ENCODE measurements around the gene SULT1A3. TPM values are rescaled to one million over a fixed set of nuclear protein-coding genes. Genes with fewer than 3 reads are reported as not detected.
"Not testable (repeated sequence)": the region's sequence is repeated elsewhere in the genome, so short reads cannot be mapped to it uniquely, and the experiment has no call there.

SULT1A3 gene
- total RNA-seq, 1 experiment from 2014 or later, result 18.5 TPM

GRCh38 chr16:30184891-30185682 is 14.0 kb upstream of the SULT1A3 start:
- no peaks in the 10 kb centered on the region for H3K9me3 ChIP-seq
- DNase-seq, result no peak
- H3K27me3 ChIP-seq, result no peaks in the 10 kb centered on the region
- H3K36me3 ChIP-seq, result peaks cover 5% of the 10 kb centered on the region
- no peak overlapping the region for H3K4me3 ChIP-seq

GRCh38 chr16:30185683-30186421 is 13.2 kb upstream of the SULT1A3 start:
- no peak overlapping the region for H3K4me3 ChIP-seq
- DNase-seq, result no peak
- no peaks in the 10 kb centered on the region for H3K9me3 ChIP-seq
- peaks cover 5% of the 10 kb centered on the region for H3K36me3 ChIP-seq
- H3K27me3 ChIP-seq, result no peaks in the 10 kb centered on the region

GRCh38 chr16:30186444-30186781 is 12.6 kb upstream of the SULT1A3 start:
- Histone ChIP-seq H3K27me3 (no peaks in the 10 kb centered on the region), H3K4me3 (no peak overlapping the region), H3K9me3 (no peaks in the 10 kb centered on the region), H3K36me3 (peaks cover 5% of the 10 kb centered on the region)
- DNase-seq, result no peak

DNA sequence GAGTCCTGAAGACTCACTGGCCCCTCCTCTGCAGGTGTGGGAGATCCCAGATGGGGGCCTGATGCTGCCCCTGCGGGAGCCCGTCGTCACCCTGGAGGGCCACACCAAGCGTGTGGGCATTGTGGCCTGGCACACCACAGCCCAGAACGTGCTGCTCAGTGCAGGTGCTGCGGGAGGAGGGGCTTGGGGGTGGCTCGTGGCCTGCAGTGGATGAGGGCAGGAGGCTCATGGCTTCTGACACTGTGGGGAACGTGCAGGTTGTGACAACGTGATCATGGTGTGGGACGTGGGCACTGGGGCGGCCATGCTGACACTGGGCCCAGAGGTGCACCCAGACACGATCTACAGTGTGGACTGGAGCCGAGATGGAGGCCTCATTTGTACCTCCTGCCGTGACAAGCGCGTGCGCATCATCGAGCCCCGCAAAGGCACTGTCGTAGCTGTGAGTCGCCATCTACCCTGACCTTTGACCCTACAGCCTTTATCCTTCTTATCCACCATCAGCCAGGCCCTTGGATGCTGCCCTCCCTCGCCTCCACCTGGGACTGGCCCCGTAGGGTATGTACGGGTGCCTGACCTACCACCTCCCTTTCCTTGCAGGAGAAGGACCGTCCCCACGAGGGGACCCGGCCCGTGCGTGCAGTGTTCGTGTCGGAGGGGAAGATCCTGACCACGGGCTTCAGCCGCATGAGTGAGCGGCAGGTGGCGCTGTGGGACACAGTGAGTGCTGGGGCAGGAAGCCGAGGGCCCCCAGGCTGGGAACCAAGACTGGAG is 12.1 kb upstream of the SULT1A3 start:
- Histone ChIP-seq H3K36me3 (peaks cover 5% of the 10 kb centered on the region), H3K4me3 (no peak overlapping the region), H3K9me3 (no peaks in the 10 kb centered on the region), H3K27me3 (no peaks in the 10 kb centered on the region)
- no peak for DNase-seq

DNA sequence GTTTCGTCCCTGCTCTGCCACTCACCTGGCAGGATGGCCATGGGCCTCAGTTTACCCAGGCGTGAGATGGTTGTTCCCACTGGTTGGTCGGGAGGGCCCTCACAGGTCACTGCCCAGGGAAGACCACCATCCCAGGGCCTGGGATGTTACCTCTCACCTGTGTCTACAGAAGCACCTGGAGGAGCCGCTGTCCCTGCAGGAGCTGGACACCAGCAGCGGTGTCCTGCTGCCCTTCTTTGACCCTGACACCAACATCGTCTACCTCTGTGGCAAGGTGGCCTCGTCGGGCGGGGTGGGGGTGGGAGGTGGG is 11.5 kb upstream of the SULT1A3 start:
- no peak for DNase-seq
- H3K9me3 ChIP-seq, result no peaks in the 10 kb centered on the region
- H3K27me3 ChIP-seq, result no peaks in the 10 kb centered on the region
- H3K4me3 ChIP-seq, result no peak overlapping the region
- H3K36me3 ChIP-seq, result peaks cover 5% of the 10 kb centered on the region

DNA sequence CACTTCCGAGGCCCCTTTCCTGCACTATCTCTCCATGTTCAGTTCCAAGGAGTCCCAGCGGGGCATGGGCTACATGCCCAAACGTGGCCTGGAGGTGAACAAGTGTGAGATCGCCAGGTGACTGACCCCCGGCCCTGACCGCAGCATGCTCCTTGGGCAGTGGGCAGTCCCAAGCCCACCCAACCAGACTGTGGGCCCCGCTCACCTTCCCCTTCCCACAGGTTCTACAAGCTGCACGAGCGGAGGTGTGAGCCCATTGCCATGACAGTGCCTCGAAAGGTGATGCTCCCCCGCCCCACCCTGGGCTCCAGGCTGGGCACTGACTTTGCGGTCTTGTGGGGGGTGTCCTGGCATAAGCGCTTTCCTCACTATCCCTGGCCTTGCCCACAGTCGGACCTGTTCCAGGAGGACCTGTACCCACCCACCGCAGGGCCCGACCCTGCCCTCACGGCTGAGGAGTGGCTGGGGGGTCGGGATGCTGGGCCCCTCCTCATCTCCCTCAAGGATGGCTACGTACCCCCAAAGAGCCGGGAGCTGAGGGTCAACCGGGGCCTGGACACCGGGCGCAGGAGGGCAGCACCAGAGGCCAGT is 11.0 kb upstream of the SULT1A3 start:
- Histone ChIP-seq H3K27me3 (no peaks in the 10 kb centered on the region), H3K4me3 (no peak overlapping the region), H3K36me3 (peaks cover 5% of the 10 kb centered on the region), H3K9me3 (no peaks in the 10 kb centered on the region)
- no peak for DNase-seq

GRCh38 chr16:30191158-30191557 is 7.9 kb upstream of the SULT1A3 start:
- not testable (repeated sequence) for H3K27me3 ChIP-seq

GRCh38 chr16:30193098-30193497 is 6.0 kb upstream of the SULT1A3 start:
- not testable (repeated sequence) for H3K27me3 ChIP-seq, H3K4me3 ChIP-seq, H3K36me3 ChIP-seq, H3K9me3 ChIP-seq, DNase-seq

More at GRCh38 chr16:30191158-30191557, 7.9 kb upstream of the SULT1A3 start:
- not testable (repeated sequence) for H3K36me3 ChIP-seq, H3K4me3 ChIP-seq, H3K9me3 ChIP-seq, DNase-seq

- H3K9me3 ChIP-seq, H3K27me3 ChIP-seq, DNase-seq, H3K4me3 ChIP-seq, H3K36me3 ChIP-seq: not testable (repeated sequence)
Measured at GRCh38 chr16:30193615-30194014, 5.4 kb upstream of the SULT1A3 start, which contains the start of the genes BOLA2B and SLX1A. TSS of gene BOLA2B (minus strand) at chr16:30193666. CDS start at chr16:30193595, 71 bp downstream. TSS of gene SLX1A (plus strand) at chr16:30193875. CDS start at chr16:30194085, 210 bp downstream.

DNA sequence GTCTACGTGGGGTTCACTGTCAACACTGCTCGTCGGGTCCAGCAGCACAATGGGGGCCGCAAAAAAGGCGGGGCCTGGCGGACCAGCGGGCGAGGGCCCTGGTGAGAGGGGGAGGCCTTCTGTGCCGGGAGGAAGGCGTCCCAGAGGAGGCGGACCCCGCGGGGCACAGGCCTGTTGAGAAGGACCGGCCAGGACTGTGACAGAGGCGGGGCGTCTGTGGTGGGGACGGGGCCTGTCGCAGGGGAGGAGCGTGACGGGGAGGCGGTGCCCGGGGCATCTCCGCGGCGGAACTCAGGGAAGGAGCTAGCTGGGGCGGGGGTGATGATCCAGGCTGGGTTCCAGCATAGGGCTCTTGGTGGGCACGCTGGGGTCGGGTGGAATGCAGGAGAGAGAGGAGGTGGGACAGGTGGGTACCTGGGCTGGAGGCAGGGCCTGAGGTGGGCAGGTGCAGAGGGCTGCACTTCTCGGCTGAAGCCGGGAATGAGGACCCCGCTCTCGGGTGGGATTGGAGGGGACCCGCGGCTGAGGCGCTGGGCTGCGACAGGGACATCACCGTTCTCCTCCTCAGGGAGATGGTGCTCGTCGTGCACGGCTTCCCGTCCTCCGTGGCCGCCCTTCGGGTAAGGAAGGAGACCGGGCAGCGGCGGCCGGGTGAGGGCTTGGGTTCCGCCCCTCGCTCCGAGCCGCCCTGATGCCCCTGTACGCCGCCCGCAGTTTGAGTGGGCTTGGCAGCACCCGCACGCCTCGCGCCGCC is 4.7 kb upstream of the SULT1A3 start:
- DNase-seq, H3K9me3 ChIP-seq, H3K4me3 ChIP-seq, H3K27me3 ChIP-seq, H3K36me3 ChIP-seq: not testable (repeated sequence)

DNA sequence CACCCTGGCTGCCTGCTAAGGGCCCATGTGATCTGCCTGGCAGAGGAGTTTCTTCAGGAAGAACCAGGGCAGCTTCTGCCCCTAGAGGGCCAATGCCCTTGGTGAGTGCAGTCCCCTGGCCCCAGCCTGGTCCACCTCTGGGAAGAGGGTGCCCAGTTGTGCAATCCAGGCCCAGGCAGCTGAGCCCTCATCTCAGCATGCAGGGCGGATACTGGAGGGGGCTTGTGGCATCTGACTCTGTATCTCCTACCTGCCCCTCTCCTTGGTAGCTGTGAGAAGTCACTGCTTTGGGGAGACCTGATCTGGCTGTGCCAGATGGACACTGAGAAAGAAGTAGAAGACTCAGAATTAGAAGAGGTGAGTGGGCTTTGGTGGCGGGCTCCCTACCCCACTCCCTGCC is 2.1 kb upstream of the SULT1A3 start:
- DNase-seq, H3K9me3 ChIP-seq, H3K4me3 ChIP-seq, H3K36me3 ChIP-seq, H3K27me3 ChIP-seq: not testable (repeated sequence)

- not testable (repeated sequence) for H3K4me3 ChIP-seq, H3K9me3 ChIP-seq, H3K36me3 ChIP-seq, DNase-seq, H3K27me3 ChIP-seq
Measured at GRCh38 chr16:30199608-30200343, 721 bp downstream of the SULT1A3 start.

GRCh38 chr16:30205541-30206236 is 6.6 kb downstream of the SULT1A3 start:
- not testable (repeated sequence) for H3K36me3 ChIP-seq, H3K27me3 ChIP-seq, H3K9me3 ChIP-seq, H3K4me3 ChIP-seq, DNase-seq

DNA sequence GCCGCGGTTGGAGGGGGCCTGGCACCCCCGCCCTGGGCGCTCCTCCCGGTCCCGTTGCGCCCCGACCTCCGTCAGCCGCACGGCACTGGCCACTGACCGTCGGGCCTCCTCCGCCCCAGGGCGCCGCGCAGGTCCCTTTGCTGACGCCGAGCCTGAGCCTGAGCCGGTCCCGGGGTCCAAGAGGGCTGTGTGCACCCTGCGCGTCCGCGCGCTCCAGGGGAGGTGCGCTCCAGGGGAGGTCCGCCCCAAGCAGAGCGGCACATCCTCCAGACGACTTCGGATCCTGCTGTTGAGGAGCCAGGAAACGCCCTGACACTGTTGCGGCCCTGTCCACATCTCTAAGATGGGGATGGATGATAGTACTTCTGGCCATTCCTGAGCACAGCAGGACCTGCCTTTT is 7.2 kb downstream of the SULT1A3 start:
- H3K4me3 ChIP-seq, H3K27me3 ChIP-seq, DNase-seq, H3K9me3 ChIP-seq, H3K36me3 ChIP-seq: not testable (repeated sequence)

GRCh38 chr16:30207063-30207704 is 8.1 kb downstream of the SULT1A3 start:
- H3K9me3 ChIP-seq, H3K4me3 ChIP-seq, H3K27me3 ChIP-seq, H3K36me3 ChIP-seq: not testable (repeated sequence)
- DNase-seq, result peak; percentile 91
